Measurements from ENCODE around the gene EXD2. TPM values are rescaled to one million over a fixed set of nuclear protein-coding genes. Genes with fewer than 3 reads are reported as not detected.

EXD2 gene
- total RNA-seq, 1 donor from 2014 or later: 31.2 TPM

- H3K27me3 Mint-ChIP-seq (ENCODE audit: unreplicated experiment): peaks cover 12% of the 10 kb centered on the region
- peaks cover 15% of the 10 kb centered on the region for H3K4me1 Mint-ChIP-seq (ENCODE audit: low read depth, unreplicated experiment)
- H3K9me3 Mint-ChIP-seq (ENCODE audit: unreplicated experiment): peaks cover 9% of the 10 kb centered on the region
- H3K36me3 Mint-ChIP-seq (ENCODE audit: unreplicated experiment): no peaks in the 10 kb centered on the region
- H3K4me3 Mint-ChIP-seq (ENCODE audit: unreplicated experiment): peak overlapping the region; percentile 90
- TF ChIP-seq CTCF (IDR thresholded peaks at IDR 0.05; ENCODE audit: partially characterized antibody, unreplicated experiment): peak; percentile 59
- peak; percentile 81 for DNase-seq
- peak overlapping the region; percentile 84 for H3K27ac Mint-ChIP-seq (ENCODE audit: unreplicated experiment)
These were observed 39.7 kb upstream of the EXD2 start for GRCh38 chr14:69151458-69152180.

GRCh38 chr14:69152181-69152901 lies 39.0 kb upstream of the EXD2 start:
- Mint-ChIP-seq H3K9me3 (ENCODE audit: unreplicated experiment) (peaks cover 9% of the 10 kb centered on the region), H3K4me1 (ENCODE audit: low read depth, unreplicated experiment) (peaks cover 15% of the 10 kb centered on the region), H3K27me3 (ENCODE audit: unreplicated experiment) (peaks cover 12% of the 10 kb centered on the region), H3K36me3 (ENCODE audit: unreplicated experiment) (no peaks in the 10 kb centered on the region), H3K4me3 (ENCODE audit: unreplicated experiment) (peak overlapping the region; percentile 87), H3K27ac (ENCODE audit: unreplicated experiment) (peak overlapping the region; percentile 84)
- peak; percentile 52 for DNase-seq
- TF ChIP-seq CTCF (IDR thresholded peaks at IDR 0.05; ENCODE audit: partially characterized antibody, unreplicated experiment): no peak

GRCh38 chr14:69152902-69153151 lies 38.5 kb upstream of the EXD2 start, which contains the start of gene DCAF5:
DCAF5 (minus strand) TSS chr14:69153119; CDS start chr14:69152978, 141 bp downstream.
- peak within 1 kb of the TSS; percentile 85 for H3K27ac Mint-ChIP-seq (ENCODE audit: unreplicated experiment)
- H3K27me3 Mint-ChIP-seq (ENCODE audit: unreplicated experiment): peaks cover 12% of the 10 kb centered on the region
- TF ChIP-seq CTCF (IDR thresholded peaks at IDR 0.05; ENCODE audit: partially characterized antibody, unreplicated experiment): no peak
- peak; percentile 91 for DNase-seq
- peak within 1 kb of the TSS; percentile 90 for H3K4me3 Mint-ChIP-seq (ENCODE audit: unreplicated experiment)
- H3K4me1 Mint-ChIP-seq (ENCODE audit: low read depth, unreplicated experiment): peaks cover 15% of the 10 kb centered on the region
- H3K36me3 Mint-ChIP-seq (ENCODE audit: unreplicated experiment): no peaks in the 10 kb centered on the region
- H3K9me3 Mint-ChIP-seq (ENCODE audit: unreplicated experiment): peaks cover 9% of the 10 kb centered on the region

GRCh38 chr14:69153152-69153872 lies 38.0 kb upstream of the EXD2 start:
- H3K4me3 Mint-ChIP-seq (ENCODE audit: unreplicated experiment): peak overlapping the region; percentile 90
- H3K9me3 Mint-ChIP-seq (ENCODE audit: unreplicated experiment): peaks cover 9% of the 10 kb centered on the region
- no peak for DNase-seq
- H3K4me1 Mint-ChIP-seq (ENCODE audit: low read depth, unreplicated experiment): peaks cover 15% of the 10 kb centered on the region
- H3K27me3 Mint-ChIP-seq (ENCODE audit: unreplicated experiment): peaks cover 12% of the 10 kb centered on the region
- peak overlapping the region; percentile 85 for H3K27ac Mint-ChIP-seq (ENCODE audit: unreplicated experiment)
- H3K36me3 Mint-ChIP-seq (ENCODE audit: unreplicated experiment): no peaks in the 10 kb centered on the region
- TF ChIP-seq CTCF (IDR thresholded peaks at IDR 0.05; ENCODE audit: partially characterized antibody, unreplicated experiment): no peak

Data from glutamatergic neuron (in vitro differentiated cells).